BLaER1 treated with 17β-estradiol and CSF1 and Interleukin-3, amounts not matched to agents 10 nM and 100 nM (cell line): Measurements from ENCODE around the gene TBX2.
"Not testable (repeated sequence)": the region's sequence is repeated elsewhere in the genome, so short reads cannot be mapped to it uniquely, and the experiment has no call there.

Experiments used
- H3K27ac ChIP-seq, 11 experiments: shearing (Covaris generic); formaldehyde crosslinking; 2 replicates each; pipeline ENCODE4 v1.8.1; 2022
- H3K27me3 ChIP-seq, 11 experiments: shearing (Covaris generic); formaldehyde crosslinking; 2 replicates each; pipeline ENCODE4 v1.8.1; 2022
- H3K36me3 ChIP-seq, 11 experiments: shearing (Covaris generic); formaldehyde crosslinking; 2 replicates each; pipeline ENCODE4 v1.8.1; 2022
- H3K4me1 ChIP-seq, 10 experiments: shearing (Covaris generic); formaldehyde crosslinking; 2 replicates each; pipeline ENCODE4 v1.8.1; 2022
- H3K4me2 ChIP-seq, 11 experiments: shearing (Covaris generic); formaldehyde crosslinking; 2 replicates each; pipeline ENCODE4 v1.8.1; 2022
- H3K4me3 ChIP-seq, 10 experiments: shearing (Covaris generic); formaldehyde crosslinking; 2 replicates each; pipeline ENCODE4 v1.8.1; 2022
- H3K9ac ChIP-seq, 11 experiments: shearing (Covaris generic); formaldehyde crosslinking; 2 replicates each; pipeline ENCODE4 v1.8.1; 2022
- H3K9me3 ChIP-seq, 11 experiments: shearing (Covaris generic); formaldehyde crosslinking; replicated peaks in 1 of 11; 2 replicates each; pipeline ENCODE4 v1.8.1; 2022
- H4K20me1 ChIP-seq, 11 experiments: shearing (Covaris generic); formaldehyde crosslinking; 2 replicates each; pipeline ENCODE4 v1.8.1; 2022
- Cebpa-rat ChIP-seq, 11 experiments: shearing (Covaris generic); IDR thresholded peaks; 2 replicates each; pipeline ENCODE4 v1.8.1; 2022

Gene TBX2

DNA sequence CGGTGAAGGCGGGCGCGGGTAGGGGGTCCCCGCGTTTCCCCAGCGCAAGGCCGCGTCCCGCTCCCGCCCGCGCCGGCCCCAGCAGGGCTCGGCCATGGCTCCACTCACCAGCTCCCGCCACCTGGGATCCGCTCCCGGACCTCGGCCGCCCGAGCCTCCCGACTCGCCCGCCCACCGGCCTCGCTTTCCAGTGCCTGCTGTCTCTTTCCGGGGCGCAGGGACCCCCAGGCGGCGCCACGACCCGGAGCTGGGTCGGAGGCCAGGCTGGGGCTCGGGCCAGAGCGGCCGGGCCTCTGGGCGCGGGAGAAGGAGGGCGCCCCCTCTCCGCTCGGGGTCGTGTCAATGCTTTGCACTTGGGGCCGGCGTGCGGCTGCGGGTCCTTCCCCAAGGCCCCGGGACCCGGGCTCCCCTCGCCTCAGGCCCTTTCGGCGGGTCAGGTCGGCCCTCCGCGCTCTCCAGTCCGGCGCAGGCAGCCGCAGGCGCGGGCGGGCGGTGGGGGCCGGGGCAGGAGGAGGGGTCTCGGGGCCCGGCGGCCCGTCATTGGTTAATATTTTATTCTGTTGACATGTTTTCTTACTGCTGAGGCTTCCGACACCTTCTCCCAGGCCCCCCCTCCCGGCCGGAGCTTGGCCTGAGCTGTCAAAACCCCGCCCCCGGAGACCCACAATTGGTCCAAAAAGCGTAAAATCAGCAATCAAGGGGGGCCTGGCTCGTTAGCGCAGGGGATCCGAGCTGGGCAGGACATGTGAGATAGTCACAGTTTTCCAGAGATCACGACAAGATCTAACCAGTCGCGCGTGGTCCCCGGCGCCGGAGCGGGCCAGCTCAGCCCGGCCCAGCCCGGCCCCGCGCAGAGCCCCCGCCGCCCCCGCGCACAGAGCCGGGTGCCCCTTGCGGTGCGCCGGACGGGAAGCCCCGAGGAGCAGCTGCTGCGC is at the start of gene TBX2:
TBX2 (plus strand) TSS at position 713 of the 935 bp plus-strand sequence. CDS start 334 bp downstream, outside the sequence.
- H3K9ac ChIP-seq: peak within 1 kb of the TSS in 8 of 11 experiments; percentile 33 to 54 (median 46); a peak in 13 of 22 replicates
- no peak for TF ChIP-seq Cebpa-rat (IDR thresholded peaks at IDR 0.05)

DNA sequence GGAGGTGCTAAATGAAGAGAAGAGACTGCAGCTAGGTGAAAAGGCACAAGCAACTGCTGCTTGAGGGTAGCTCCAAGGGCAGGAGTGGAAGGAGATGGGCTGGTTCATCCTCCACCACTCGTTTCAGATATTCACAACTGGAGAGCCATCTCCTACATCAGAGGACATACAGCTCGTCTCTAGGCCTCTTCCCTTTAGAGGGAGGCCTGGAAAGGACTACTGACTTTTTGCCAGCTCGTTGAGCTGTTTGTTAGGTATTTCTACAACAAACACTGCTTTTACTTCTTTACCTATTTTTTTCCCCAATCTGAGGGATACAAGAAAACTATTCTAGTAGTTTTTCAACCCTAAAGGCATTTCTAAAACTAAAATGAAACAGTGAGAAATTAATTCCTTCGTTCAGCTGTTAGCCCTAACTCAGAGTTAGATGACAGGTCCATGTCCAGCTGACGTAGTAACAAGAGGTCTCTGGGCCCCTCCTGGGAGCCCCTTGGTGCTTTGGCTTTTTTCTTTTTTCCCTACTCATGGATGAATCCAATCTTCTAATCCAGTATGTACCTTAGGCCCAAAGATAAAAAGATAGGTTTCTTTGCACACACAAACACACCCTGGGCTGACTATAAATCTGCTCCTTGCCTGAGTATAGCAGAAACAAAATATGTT is 47.8 kb upstream of the TBX2 start:
- no peaks in the 10 kb centered on the region for H4K20me1 ChIP-seq
- H3K9ac ChIP-seq: no peak overlapping the region
- no peaks in the 10 kb centered on the region for H3K9me3 ChIP-seq
- H3K36me3 ChIP-seq: no peaks in the 10 kb centered on the region
- no peak for TF ChIP-seq Cebpa-rat (IDR thresholded peaks at IDR 0.05)
- no peak overlapping the region for H3K4me2 ChIP-seq
- no peak overlapping the region for H3K4me3 ChIP-seq
- H3K27me3 ChIP-seq: no peaks in the 10 kb centered on the region
- no peak overlapping the region for H3K27ac ChIP-seq
- peaks cover 0 to 15% (median 11%) of the 10 kb centered on the region in 10 experiments; a peak in 13 of 20 replicates for H3K4me1 ChIP-seq

More for the DNA sequence above, at the start of gene TBX2:
- H4K20me1 ChIP-seq: peaks cover 0 to 90% (median 61%) of the 10 kb centered on the region in 11 experiments; a peak in 19 of 22 replicates
- H3K4me1 ChIP-seq: peaks cover 28 to 48% (median 35%) of the 10 kb centered on the region in 10 experiments
- no peaks in the 10 kb centered on the region for H3K36me3 ChIP-seq
- peaks cover 99 to 100% (median 100%) of the 10 kb centered on the region in 11 experiments for H3K27me3 ChIP-seq
- H3K4me2 ChIP-seq: peak within 1 kb of the TSS; percentile 90 to 100 (median 93)
- no peak within 1 kb of the TSS for H3K27ac ChIP-seq
- H3K4me3 ChIP-seq: peak within 1 kb of the TSS; percentile 51 to 69 (median 58)
- H3K9me3 ChIP-seq: peaks cover 0 to 22% (median 8%) of the 10 kb centered on the region in 11 experiments; a peak in 10 of 22 replicates

DNA sequence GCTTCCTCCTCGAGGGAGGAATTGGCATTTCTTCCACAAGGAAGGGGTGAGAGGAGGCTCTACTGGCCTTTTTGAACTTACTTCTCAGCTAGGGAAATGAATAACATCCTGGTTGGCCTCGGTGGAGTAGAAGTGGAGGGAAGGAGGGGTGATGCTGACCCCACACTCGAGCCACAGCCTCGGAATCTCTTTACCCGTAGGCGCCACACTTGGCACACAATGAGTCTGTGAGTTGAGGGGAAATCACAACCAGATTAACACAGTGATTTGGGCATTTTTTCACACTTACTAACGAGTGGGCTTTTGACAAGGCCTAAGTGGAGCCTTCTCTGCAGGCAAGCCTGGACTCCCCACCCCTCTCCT is 47.3 kb upstream of the TBX2 start:
- H3K4me1 ChIP-seq: peaks cover 0 to 15% (median 11%) of the 10 kb centered on the region in 10 experiments; a peak in 13 of 20 replicates
- H3K27me3 ChIP-seq: no peaks in the 10 kb centered on the region
- no peak overlapping the region for H3K9ac ChIP-seq
- H4K20me1 ChIP-seq: no peaks in the 10 kb centered on the region
- H3K27ac ChIP-seq: no peak overlapping the region
- no peaks in the 10 kb centered on the region for H3K36me3 ChIP-seq
- no peaks in the 10 kb centered on the region for H3K9me3 ChIP-seq
- H3K4me2 ChIP-seq: peak overlapping the region in 4 of 11 experiments; percentile 42 to 68 (median 46); a peak in 5 of 22 replicates
- no peak for TF ChIP-seq Cebpa-rat (IDR thresholded peaks at IDR 0.05)
- no peak overlapping the region for H3K4me3 ChIP-seq

DNA sequence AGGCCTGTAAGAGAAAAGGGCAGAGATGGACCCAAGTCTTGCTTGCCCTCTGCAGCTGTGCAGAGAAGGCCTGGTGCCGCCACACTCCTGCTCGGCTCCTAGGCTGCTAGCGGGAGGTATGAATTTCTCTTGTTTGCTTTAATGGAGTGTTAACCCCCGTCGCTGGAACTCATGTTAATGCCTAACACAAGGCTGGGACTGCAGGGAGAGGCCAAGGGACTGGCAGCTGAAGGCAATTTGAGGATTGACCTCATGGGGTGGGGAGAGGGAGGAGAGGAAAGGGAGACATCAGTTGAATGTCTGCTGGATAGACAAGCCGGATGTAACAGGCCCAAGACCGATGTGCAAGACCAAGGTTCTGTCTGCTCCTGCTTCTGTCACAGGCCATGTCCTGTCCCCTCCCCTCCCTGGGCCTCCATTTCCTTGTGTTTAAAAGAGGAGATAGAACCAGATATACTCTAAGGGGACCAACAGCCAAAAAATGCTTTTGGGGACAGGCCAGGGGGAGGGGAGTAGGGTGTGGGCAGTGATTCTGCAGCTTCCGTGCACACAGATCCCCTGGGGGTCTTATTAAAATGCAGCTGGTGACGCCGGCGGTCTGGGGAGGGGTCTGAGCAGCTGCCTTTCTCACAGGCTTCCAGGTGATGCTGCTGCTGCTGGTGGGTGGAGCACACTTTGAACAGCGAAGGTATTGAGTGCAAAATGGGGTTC is 46.7 kb upstream of the TBX2 start:
- H3K27ac ChIP-seq: no peak overlapping the region; a peak in 1 of 22 replicates
- H3K4me2 ChIP-seq: peak overlapping the region in 8 of 11 experiments; percentile 34 to 68 (median 46); a peak in 15 of 22 replicates

DNA sequence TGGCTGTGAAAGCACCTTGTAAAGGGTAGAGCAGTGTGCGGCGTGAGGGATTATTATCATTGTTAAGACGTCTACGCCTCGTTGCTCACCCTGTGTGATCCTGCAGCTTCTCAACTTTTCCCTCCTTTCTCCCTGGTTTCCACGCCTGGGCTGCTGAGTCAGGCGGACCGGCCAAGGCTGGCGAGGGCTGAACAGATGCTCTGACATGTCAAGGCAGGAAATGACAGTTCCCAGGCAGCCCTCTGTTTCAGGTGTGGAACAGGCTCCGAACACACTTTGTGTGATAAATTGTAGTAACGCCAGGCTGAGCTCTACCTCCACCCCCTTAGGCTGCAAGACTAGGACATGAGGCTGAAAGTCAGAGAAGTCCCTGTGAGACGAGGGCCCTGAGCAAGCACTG is 46.0 kb upstream of the TBX2 start:
- no peaks in the 10 kb centered on the region for H4K20me1 ChIP-seq
- H3K36me3 ChIP-seq: no peaks in the 10 kb centered on the region
- peaks cover 0 to 15% (median 11%) of the 10 kb centered on the region in 10 experiments; a peak in 13 of 20 replicates for H3K4me1 ChIP-seq
- no peak overlapping the region for H3K9ac ChIP-seq
- no peak overlapping the region for H3K4me3 ChIP-seq
- no peak overlapping the region for H3K27ac ChIP-seq
- H3K9me3 ChIP-seq: no peaks in the 10 kb centered on the region
- no peak for TF ChIP-seq Cebpa-rat (IDR thresholded peaks at IDR 0.05)
- no peaks in the 10 kb centered on the region for H3K27me3 ChIP-seq
- peak overlapping the region in 7 of 11 experiments; percentile 34 to 68 (median 46); a peak in 13 of 22 replicates for H3K4me2 ChIP-seq

More for the DNA sequence above, 46.7 kb upstream of the TBX2 start:
- H3K4me1 ChIP-seq: peaks cover 0 to 15% (median 11%) of the 10 kb centered on the region in 10 experiments; a peak in 13 of 20 replicates
- H3K9ac ChIP-seq: no peak overlapping the region
- H3K36me3 ChIP-seq: no peaks in the 10 kb centered on the region
- H4K20me1 ChIP-seq: no peaks in the 10 kb centered on the region
- H3K27me3 ChIP-seq: no peaks in the 10 kb centered on the region
- H3K9me3 ChIP-seq: no peaks in the 10 kb centered on the region
- TF ChIP-seq Cebpa-rat (IDR thresholded peaks at IDR 0.05): no peak
- H3K4me3 ChIP-seq: no peak overlapping the region

DNA sequence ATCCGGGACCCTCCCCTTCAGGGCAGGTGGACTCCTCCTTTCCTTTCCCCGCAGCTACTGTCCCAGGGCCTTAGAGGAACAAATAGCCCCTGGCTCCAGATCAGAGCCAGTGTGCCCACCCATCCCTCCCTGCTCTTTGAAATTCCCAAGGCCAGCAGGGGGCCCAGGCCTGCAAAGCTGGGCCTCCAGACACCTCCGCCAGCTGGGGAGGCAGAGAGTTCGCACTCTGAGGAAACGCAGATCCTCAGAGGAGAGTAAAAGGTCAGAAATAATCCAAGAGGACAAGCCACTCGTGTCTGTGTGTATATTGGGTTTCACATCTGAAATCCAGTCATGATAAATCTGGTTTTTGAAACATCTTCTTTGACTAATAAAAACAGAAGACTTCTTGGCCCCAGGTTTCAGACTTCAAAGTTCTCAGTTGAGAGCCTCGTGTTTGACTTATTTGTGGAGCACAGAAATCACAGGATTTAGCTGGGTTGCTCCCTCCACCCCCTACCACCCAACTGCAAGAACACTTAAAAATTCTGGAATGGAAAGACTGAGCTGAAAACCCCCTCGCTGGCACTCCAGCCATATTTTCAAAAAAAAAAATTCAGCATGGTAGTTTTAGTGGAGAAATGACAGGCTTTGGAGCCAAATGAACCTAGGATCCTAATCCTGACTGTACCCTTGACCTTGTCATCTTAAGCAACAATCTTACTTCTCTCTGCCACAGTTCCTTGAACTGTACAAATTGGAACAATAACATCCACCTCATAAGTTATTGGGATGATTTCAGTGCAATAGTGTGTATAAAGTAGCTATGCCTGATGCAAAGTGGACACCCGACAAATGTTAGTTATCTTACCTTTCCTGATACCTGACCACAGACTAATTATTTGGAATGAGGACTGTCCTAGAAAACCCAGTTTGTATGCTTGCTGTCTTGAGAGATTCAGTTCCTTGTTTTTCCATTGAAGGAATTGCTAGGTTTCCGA is 44.5 kb upstream of the TBX2 start:
- no peaks in the 10 kb centered on the region for H3K9me3 ChIP-seq
- TF ChIP-seq Cebpa-rat (IDR thresholded peaks at IDR 0.05): no peak
- no peaks in the 10 kb centered on the region for H3K27me3 ChIP-seq
- H3K27ac ChIP-seq: no peak overlapping the region
- H3K4me2 ChIP-seq: no peak overlapping the region
- H4K20me1 ChIP-seq: no peaks in the 10 kb centered on the region; a peak in 1 of 22 replicates
- peaks cover 0 to 15% (median 11%) of the 10 kb centered on the region in 10 experiments; a peak in 13 of 20 replicates for H3K4me1 ChIP-seq
- H3K4me3 ChIP-seq: no peak overlapping the region
- no peaks in the 10 kb centered on the region for H3K36me3 ChIP-seq
- no peak overlapping the region for H3K9ac ChIP-seq

DNA sequence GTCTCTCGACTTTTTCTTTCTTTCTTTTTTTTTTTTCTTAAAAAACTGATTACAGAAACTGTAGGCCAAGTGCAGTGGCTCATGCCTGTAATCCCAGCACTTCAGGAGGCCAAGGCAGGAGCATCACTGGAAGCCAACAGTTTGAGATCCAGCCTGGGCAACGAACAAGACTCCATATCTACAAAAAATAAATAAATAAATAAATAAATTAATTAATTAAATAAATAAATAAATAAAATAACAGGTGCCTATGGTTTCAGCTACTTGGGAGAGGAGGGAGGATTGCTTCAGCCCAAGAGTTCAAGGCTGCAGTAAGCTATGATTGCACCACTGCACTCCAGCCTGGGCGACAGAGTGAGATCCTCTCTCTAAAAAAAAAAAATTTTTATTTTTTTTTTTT is 42.6 kb upstream of the TBX2 start:
- not testable (repeated sequence) for H3K36me3 ChIP-seq, H3K27ac ChIP-seq, H4K20me1 ChIP-seq, H3K27me3 ChIP-seq, H3K9ac ChIP-seq, H3K4me3 ChIP-seq, H3K9me3 ChIP-seq, H3K4me2 ChIP-seq
- H3K4me1 ChIP-seq: peaks cover 0 to 15% (median 11%) of the 10 kb centered on the region in 10 experiments; a peak in 13 of 20 replicates

DNA sequence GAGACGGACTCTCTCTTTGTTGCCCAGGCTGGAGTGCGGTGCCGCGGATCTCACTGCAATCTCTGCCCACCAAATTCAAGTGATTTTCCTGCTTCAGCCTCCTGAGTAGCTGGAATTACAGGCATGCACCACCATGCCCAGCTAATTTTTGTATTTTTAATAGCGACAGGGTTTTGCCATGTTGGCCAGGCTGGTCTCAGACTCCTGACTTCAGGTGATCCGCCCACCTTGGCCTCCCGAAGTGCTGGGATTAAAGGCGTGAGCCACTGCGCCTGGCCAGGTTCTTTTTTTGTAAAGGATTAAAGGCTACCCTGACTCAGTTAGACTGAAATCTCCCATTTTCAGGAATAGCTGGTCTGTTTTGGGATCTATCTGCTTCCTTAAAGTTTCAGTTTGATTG is 40.1 kb upstream of the TBX2 start:
- not testable (repeated sequence) for H3K27ac ChIP-seq, H3K9me3 ChIP-seq, H3K4me1 ChIP-seq, H4K20me1 ChIP-seq, H3K27me3 ChIP-seq, H3K4me3 ChIP-seq, H3K9ac ChIP-seq, H3K36me3 ChIP-seq, H3K4me2 ChIP-seq
